Activated CD8-positive, alpha-beta memory T cell treated with anti-CD3 and anti-CD28 coated beads, Interleukin-2, amount 50 U/mL, for 24 hours (primary cell): ENCODE measurements around the gene POLR2A.
"Not testable (repeated sequence)": the region's sequence is repeated elsewhere in the genome, so short reads cannot be mapped to it uniquely, and the experiment has no call there.

ENCODE experiments used
- DNase-seq: peaks from one replicate; pipeline ENCODE4 v3.0.0-alpha.2; 2020; ENCODE audit errors: extremely low read depth

POLR2A gene

DNA sequence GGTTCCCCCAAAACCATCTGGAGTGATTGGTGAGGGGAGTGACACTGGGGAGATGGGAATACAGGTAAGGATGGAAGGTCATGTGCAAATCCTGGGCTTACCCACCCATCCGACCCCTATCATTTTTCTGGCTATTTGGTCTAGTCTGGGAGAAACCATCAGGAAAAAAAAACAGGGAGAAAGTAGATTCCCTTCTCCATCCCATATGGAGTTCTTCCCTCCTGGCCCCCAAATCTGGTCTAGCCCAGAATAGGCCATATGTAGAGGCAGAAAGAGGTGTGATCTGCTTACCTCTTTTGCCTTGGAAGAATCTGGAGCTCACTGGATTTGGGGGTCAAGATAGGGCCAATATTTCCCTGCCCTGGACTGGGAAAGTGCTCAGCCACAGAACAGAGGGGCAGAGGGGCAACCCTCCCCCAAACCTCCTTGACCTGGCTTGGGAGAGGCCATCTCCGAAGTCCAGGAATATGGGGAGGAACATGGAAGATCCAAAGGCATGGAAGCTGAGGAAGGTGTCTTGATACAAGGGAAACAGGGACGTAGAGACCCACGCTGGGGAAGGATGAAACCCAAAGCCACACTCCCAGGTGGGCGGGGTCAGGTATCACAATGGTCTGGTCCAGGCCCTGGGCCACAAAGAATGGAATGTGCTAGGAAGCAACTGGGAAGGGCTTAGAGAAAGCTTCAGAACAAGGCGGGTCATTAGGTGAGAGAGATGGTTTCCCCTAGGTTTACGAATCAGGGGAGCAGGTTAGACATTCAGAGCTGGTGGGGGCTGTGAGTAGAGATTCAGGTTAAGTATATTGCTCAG is 23.1 kb upstream of the POLR2A start:
- no peak for DNase-seq

DNA sequence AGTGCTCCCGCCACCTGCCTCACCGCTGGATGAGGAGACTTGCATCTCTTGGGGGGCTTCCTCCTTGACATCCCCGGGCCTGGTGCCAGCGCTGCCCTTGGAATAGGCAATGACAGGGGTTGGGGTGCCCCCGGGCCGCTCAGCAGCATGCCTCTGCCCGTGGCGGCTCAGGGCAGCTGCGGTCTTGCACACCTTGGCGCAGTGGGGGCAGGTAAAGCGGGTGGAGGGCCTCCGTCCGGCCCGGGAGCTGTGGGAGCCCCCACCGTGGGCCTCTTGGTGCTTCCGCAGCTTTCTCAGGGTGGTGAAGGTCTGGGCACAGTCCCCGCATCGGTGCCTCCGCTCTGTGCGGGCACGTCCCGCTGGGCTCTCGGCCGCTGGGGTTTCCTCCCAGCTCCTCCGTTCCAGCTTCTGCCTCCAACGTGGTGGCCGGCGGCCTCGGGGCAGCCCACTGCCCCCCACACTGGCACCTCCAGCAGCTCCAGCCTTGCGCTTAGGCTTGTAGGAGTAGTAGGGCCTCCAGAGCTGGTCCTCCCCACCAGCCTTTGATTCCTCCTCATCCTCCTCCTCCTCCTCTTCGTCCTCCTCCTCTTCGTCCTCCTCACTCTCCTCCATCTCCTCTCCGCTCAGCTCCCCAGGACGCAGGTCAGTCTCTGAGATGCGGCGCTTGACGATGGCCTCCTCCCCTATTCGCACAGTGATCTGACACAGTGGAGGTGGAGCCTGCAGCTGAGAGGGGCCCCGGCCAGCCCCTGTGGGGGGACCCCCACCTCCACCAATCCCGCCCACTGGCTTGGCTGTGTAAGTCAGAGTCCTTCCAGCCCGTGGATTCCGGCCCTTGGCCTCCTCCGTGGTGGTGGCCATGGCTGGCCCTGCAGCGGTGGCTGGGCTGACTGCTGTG is 21.4 kb upstream of the POLR2A start:
- DNase-seq: no peak

DNA sequence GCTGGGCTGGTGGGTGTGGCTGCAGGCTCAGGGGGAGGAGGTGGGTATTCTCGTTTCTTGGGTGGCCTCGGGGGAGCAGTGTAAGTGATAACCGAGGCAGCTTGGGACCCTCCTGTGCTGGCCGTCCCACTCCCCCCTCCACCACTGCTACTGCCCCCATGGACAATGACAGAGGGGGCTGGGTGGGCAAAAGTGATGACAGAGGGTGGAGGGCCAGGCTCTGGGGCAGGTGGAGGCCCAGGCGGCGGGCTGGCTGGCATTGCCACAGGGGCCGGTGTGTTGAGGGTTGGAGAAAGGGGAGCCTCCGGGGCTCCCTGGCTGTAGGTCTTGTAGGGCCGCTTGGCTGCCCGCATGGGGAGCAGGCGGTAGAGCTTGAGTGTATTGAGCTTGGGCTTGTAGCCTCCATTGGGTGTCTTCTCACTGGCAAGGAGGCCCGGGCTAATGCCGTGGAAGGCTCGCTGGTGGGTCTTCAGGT is 20.8 kb upstream of the POLR2A start:
- no peak for DNase-seq

DNA sequence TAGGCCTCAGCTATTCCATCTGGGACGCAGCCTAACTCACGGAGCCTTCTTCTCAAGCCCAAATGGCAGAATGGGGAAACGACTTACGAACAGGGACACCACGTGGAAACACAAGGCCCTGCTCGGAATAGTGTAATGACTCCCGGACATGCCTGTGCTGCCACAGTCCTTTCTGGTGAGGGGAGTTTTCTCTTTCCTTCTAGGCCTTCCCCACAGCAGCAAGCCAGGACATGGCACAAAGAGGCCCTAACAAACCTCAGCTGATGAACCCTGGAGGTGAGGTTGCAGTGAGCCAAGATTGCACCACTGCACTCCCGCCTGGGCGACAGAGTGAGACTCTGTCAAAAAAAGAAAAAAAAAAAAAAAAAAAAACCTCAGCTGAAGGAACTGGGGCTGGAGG is 20.1 kb upstream of the POLR2A start:
- DNase-seq: no peak

DNA sequence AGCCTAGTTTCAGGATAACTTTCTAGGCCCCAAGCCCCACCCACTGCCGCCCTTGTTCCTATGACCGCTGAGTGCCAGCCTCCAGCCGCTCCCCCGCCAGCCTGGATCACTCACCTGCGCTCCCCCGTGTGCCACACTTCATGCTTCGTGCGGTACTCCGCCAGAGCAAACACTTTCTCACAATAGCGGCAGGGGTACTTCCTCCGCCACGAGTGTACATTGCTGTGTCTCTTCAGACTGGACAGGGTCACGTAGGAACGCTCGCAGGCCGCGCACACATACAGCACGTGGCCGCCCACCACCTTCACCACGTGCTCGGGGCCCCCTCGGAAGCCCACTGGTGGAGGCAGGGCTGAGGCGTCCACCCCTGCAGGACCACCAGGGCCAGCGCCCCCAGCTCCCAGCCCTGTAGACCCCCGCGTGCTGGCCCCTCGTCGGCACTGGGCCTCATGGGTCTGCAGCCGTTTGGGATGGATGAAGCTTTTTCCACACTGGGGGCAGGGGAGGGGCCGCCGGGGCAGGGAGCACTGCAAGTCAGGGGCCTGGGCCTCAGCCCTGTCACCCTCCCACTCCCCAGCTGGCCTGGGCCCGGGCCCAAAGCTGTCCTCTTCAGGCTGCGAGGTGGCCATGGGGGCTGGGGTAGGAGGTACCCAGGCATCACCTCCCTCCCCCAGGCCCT is 18.4 kb upstream of the POLR2A start:
- DNase-seq: no peak

DNA sequence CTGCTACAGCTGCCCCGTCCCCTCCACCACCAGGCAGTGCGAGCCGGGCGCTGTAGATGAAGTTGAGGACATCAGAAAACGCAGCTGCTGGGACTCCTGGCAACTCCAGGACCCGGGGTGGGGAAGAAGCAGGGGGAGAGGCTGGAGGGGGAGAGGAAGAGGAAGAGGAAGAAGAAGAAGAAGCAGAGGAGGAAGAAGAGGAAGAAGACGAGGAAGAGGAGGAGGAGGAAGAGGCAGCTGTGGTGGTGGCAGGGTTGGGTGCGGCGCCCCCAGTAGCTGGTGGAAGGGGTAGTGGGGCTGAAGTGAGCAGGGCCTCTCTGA is 17.9 kb upstream of the POLR2A start:
- no peak for DNase-seq

DNA sequence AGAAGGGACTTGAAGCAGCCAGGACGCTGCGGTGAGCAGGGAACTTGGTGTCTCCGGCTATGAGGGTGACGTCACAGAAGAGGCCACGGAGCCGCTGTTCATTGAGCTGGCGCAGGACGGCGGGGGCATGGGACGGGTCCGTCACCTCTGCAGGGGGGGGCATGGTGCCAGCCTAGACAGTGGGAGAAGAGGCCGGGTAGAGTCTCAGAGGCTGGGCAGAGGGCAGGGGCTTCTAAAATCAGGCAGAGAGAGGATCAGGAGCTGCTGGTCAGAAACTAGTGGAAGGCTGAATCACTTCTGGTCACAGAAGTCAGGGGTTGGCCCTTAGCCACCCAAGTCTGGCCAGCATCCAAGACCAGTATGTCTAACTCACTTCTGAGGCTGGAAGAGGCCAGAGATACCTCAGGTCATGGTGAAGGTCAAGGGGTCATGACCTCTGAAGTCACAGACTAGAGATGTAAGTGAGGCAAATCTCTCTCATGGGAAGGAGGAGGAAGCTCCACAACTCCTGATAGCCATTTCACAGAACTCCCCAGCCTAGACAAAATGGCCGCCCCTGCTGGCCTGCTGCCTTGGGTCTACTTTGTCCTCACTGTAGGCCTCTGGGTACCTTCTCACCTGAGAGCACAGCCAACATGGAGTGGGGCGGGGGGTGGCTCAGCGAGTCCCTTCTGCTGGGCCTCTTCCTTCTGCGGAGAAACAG is 17.4 kb upstream of the POLR2A start:
- no peak for DNase-seq

DNA sequence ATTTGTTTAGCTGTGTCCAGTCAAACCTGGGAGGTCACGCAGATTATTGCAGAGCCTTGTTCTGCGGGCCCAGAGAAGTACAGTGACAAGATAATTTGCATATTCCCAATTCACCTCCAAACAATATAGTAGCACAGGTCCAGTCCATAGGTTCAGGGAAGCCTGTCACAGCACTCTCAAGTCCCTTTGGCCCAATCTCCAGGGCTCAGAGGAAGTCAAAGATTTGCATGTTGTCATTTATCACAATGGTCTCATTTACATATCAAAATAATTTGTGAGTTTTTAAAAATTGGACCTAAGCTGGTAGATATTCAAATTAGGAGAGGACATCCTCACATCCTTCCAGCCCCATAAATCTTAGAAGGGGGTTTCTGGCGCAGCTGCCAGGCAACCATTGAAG is 16.7 kb upstream of the POLR2A start:
- no peak for DNase-seq

DNA sequence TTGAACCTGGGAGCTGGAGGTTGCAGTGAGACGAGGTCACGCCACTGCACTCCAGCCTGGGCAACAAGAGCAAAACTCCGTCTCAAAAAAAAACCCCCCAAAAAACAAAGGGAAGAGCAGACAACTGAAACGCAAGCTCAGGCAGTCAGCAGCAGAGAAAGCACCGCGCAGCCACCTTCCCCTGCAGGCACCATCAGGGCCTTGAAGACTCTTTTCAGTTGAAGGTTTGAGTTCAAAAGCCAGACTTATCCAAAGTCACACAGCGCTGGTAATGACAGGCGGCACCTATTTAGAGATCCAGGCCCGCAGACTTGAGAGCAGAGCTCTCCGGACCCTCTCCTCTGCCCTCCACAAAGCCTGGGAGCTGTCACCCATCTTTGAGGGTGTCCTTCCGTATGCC is 15.9 kb upstream of the POLR2A start:
- no peak for DNase-seq

DNA sequence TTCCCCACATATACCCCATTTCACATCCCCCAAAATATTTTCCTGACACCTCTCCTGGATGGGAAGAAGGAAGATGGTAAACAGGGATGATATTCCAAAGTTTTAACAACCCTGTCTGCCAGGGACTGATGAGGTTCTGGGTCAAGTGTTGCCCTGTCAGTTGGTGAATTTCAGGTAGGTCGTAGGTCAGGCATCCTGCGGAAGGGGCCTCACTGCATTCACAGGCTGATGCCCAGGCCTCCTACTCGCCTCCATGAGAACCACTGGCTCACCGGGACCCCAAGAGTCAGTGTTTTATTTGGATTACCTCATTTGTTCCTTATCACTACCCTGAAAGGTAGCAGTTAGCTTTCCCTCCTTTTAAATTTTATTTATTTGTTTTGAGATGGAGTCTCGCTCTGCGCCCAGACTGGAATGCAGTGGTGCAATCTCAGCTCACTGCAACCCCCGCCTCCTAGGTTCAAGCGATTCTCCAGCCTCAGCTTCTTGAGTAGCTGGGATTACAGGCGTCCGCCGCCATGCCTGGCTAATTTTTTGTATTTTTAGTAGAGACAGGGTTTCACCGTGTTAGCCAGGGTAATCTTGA is 15.3 kb upstream of the POLR2A start:
- no peak for DNase-seq

DNA sequence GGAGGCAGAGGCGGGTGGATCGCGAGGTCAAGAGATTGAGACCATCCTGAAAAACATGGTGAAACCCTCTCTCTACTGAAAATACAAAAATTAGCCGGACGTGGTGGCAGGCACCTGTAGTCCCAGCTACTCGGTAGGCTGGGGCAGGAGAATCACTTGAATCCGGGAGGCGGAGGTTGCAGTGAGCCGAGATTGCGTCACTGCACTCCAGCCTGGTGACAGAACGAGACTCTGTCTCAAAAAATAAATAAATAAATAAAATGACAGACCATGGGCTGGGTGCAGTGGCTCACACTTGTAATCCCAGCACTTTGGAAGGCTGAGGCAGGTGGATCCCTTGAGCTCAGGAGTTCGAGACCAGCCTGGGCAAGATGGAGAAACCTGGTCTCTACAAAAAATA is 14.3 kb upstream of the POLR2A start:
- not testable (repeated sequence) for DNase-seq

DNA sequence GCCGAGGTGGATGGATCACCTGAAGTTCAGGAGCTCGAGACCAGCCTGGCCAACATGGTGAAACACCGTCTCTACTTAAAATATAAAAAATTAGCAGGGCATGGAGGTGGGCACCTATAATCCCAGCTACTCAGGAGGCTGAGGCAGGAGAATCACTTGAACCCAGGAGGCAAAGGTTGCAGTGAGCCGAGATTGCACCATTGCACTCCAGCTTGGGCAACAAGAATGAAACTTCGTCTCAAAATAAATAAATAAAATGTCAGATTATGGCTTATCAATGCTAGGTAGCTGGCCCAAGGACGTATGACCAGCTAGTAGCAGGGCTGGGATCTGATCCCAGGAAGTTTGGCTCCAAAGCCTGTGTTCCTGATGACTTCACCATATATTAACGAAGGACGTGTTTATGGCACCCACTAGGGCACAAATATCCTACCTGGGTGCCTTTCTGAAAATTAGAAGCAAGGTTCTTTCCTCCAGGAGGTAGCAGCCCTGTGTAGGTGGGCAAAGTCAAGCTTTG is 13.7 kb upstream of the POLR2A start:
- DNase-seq: not testable (repeated sequence)

DNA sequence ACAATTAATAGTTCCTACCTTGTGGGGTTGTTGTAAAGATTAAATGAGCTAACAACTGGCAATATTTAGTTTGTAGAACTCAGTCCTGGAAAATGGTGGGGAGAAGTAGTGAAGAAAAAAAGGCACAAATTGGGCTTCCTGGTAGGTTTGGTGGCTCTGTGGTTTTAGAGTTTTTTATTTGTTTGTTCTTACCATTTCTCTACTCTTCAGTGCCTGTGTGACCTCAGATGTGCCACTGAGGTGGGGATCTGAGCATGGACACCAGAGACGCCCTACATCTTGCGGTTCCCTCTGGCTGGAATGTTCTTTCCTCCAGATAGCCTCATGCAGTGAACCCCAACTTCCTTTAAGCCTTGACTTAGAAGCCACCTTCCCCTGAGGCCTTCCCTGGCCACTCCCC is 12.4 kb upstream of the POLR2A start:
- DNase-seq: no peak

DNA sequence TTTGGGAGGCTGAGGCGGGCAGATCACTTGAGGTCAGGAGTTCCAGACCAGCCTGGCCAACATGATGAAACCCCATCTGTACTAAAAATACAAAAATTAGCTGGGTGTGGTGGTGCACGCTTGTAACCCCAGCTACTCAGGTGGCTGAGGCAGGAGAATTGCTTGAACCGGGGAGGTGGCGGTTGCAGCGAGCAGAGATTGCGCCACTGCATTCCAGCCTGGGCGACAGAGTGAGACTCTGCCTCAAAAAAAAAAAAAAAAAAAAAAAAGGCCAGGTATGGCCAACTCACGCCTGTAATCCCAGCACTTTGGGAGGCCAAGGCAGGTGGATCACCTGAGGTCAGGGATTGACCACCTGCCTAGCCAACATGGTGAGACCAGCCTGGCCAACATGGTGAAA is 9.4 kb upstream of the POLR2A start:
- DNase-seq: not testable (repeated sequence)

DNA sequence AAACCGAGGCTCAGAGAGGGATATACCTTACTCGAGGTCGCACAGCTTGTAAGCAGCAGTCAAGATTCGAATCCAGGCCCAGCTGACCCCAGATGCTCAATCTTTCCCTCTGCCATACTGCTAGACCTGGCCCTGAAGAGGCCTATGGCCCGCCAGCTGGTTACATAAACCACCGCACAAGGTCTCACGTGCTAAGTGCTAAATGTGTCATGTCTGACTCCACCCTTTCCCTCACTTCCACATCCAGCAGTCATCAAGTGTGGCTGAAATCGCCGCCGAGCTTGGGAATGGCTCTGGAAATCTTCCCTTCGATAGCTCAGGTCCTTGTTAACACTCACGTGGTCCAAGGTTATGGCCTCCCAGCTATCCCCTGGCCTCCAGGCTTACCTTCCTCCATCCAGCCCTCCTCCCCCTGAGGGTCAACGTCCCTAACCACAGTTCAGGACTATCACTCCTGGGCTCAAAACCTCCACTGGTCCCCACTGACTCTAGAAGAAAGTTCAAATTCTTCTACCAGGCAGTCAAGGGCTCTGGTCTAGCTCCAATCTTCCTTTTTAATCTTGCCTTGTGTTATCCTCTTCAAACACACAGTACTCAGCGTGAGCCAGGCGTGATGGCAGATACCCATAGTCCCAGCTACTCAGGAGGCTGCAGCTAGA is 8.3 kb upstream of the POLR2A start:
- DNase-seq: no peak

DNA sequence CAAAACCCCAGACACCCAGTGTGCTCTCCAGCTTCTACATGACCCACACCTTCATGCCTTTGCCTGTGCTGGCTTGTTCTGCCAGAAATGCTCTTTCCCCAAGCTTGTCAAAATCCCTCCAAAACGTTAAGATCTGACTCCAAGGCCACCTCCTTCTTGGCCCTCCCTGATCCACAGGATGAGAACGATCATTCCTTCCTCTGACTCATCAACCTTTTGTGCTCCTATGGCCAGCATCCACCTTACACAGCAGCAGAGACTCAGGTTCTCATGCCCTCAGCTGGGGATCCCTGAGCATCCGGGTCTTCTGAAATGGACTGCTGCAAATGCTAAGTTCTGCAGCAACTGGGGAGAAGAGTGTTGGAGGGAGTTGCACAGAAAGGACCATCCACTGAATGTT is 7.7 kb upstream of the POLR2A start:
- DNase-seq: no peak

DNA sequence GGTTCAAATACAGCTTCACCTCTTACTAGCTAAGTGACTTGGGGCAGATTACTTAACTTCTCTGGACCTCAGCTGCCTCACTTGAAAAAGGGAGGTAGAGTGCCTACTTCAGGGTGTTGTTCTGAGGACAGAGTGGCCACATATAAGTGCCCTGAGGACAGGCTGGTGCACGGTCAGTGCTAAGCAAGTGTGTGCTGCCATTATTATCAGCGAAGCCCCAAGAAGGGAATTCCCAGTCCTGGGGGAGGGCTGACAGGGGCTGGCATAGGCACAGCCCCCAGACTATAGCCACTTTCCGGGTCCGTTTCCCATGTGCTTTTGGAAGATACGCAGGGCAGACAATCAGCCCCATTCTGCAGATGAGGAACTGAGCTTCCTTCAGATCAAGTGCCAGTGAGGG is 7.2 kb upstream of the POLR2A start:
- DNase-seq: no peak

DNA sequence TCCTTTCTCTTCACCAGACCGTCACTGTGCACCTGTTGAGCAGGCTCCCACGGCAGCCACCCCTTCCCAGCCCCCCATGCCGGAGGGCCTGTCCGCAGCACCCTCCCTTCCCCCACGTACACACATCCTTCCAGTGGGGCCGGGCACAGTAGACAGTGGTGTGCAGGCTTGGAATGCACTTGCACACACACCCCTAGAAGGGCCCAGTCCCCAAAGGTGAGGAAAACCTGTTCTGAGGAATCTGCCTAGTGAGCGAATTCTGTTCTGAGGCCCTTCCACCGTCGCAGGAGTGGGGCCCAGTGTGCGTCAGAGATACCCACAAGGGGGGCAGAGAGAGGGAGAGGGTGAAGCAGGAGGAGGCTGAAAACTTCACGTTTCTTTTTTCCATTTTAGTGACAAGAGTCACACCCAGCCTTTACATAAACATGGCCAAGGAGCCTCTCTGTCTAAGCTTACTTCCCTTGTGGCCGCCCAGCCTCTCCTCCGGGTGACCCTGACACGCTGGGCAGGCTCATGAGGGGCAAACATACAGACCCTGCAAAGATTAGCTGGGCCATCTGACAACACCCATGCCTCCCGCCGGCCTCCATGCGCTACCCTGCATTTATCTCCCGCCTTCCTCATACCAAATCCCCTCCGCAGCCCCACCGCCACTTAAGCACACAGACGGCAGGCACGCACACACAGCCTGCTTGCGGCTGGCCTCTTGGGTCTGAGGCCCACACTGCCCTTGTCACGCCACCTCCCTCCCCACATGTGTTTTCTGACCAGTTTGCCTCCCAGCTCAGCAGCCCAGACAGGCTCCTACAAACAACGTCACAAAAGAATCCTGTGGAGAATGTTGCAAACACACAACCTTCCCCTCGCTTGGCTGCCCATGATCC is 6.5 kb upstream of the POLR2A start:
- no peak for DNase-seq

DNA sequence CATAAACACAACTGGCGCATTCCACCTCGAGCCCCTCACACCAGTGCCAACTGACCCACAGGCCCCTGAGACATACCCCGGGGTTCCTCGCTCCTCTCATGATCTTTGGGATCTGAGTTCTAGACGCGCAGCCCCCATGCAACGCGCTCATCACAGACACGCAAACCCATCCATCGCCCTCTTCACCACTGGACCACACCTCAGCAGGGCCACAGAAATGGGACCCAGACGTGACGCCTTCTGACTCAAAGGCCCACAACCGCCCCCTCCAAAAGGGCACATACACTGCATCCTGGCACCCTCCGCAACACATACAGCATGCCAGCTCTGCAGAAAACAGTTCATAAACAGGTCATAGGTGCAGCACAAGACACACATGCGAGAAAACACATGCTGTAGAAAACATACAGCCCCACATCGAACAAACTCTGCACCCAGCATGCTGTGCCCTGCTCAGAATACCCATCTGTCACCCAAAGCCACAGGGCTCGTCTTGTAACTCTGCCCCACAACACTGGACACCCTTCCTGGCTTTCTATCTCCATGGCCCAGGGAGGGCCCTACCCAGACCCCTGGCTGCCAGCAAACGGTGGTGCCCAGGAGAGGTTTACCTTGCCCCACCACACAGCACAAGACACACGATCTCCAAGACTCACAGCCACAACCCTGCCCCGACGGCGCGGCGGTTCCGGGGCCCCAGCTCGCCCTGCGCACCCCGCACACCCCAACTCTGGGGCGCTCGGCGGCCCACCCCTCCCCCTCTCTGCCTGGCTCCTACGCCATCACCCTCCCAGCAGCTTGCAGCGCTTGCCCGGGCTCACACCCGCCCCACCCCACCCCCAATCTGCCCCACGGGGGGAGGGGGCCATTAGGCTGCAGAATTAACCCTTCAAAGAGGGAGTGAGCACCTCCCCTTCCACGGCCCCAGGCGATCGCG is 5.6 kb upstream of the POLR2A start:
- no peak for DNase-seq
